Mucosa of descending colon (tissue), 3 donors: ENCODE results near the gene TANK. TPM values are rescaled to one million over a fixed set of nuclear protein-coding genes. Genes with fewer than 3 reads are reported as not detected.

Source experiments
- ATAC-seq: fragments of 200-7000 bp; cut with Tn5 transposase; one replicate; pipeline ENCODE4 v1.9.1; 2020; ENCODE audit warnings: mild to moderate bottlenecking, moderate library complexity
- DNase-seq, 3 donors: peaks; one replicate each; pipeline ENCODE4 v3.0.0-alpha.2; 2020
- H3K36me3 ChIP-seq: fragments of 200-600 bp; one replicate; pipeline ENCODE4 v1.8.0; 2021; ENCODE audit warnings: low read depth, mild to moderate bottlenecking
- H3K4me1 ChIP-seq: fragments of 200-600 bp; one replicate; pipeline ENCODE4 v1.8.0; 2021; ENCODE audit warnings: low read depth, mild to moderate bottlenecking
- H3K4me3 ChIP-seq: fragments of 200-600 bp; one replicate; pipeline ENCODE4 v1.8.0; 2021; ENCODE audit warnings: mild to moderate bottlenecking
- H3K9me3 ChIP-seq: fragments of 200-600 bp; one replicate; pipeline ENCODE4 v1.8.0; 2021; ENCODE audit warnings: mild to moderate bottlenecking
- intact Hi-C, 2 donors: fragments of 100-400 bp; cut with DNase I in 1 of 2; cut with micrococcal nuclease in 1 of 2; formaldehyde crosslinking; loops; one replicate each; pipeline versions ENCODE4 v1.11.0 to v1.11.1; 2022; cut with DNase I, micrococcal nuclease
- total RNA-seq, 3 donors: library from RNA; stranded (reverse); fragmentation: NEBNext Ultra II Directional in 2 of 3; extraction: Animal tissue kit (Norgen Biotek cat#: 25700) in 2 of 3; gene quantifications; one replicate each; pipeline versions ENCODE4 v1.2.1 to v1.2.4, GENCODE V29; 2021 to 2023
- TF ChIP-seq, protein P1 (sequence below): fragments of 200-600 bp; IDR thresholded peaks from one replicate; pipeline ENCODE4 v1.8.0; 2022; ENCODE audit warnings: antibody characterized with exemption, mild to moderate bottlenecking
- donor health status: DM: no; HTN: no; CAD: no; lungs with moderate emphysema.
- donor health status: DM: no; HTN: no; CAD: no.
- donor health status: DM: no; HTN: yes; CAD: no.

TANK gene
- total RNA-seq, 3 donors from 2014 or later, result 57.2 to 77.6 (median 57.2) TPM

DNA sequence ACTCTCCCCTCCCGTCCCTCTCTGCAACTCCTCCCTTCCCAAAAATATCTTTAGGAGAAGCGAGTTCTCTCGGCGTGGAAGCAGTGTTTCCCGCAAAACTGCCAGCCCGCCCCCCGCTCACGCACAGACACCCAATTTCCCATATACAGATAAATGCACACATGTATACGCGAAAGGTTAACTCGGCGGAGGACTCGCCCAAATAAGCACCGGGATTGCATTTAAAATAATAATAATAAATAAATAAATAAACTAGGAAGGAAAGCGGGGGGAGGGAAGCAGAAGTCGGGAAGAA lies 78.0 kb downstream of the TANK start:
- no peaks in the 10 kb centered on the region for H3K9me3 ChIP-seq
- H3K4me1 ChIP-seq, result peaks cover 8% of the 10 kb centered on the region
- intact Hi-C loops, result no loop called here
- peak overlapping the region; percentile 5 for H3K4me3 ChIP-seq
- TF ChIP-seq, protein P1, sequence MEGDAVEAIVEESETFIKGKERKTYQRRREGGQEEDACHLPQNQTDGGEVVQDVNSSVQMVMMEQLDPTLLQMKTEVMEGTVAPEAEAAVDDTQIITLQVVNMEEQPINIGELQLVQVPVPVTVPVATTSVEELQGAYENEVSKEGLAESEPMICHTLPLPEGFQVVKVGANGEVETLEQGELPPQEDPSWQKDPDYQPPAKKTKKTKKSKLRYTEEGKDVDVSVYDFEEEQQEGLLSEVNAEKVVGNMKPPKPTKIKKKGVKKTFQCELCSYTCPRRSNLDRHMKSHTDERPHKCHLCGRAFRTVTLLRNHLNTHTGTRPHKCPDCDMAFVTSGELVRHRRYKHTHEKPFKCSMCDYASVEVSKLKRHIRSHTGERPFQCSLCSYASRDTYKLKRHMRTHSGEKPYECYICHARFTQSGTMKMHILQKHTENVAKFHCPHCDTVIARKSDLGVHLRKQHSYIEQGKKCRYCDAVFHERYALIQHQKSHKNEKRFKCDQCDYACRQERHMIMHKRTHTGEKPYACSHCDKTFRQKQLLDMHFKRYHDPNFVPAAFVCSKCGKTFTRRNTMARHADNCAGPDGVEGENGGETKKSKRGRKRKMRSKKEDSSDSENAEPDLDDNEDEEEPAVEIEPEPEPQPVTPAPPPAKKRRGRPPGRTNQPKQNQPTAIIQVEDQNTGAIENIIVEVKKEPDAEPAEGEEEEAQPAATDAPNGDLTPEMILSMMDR, result no peak
- no peak for ATAC-seq
- DNase-seq, result peak in 1 of 3 donors; percentile 22
- H3K36me3 ChIP-seq, result no peaks in the 10 kb centered on the region

DNA sequence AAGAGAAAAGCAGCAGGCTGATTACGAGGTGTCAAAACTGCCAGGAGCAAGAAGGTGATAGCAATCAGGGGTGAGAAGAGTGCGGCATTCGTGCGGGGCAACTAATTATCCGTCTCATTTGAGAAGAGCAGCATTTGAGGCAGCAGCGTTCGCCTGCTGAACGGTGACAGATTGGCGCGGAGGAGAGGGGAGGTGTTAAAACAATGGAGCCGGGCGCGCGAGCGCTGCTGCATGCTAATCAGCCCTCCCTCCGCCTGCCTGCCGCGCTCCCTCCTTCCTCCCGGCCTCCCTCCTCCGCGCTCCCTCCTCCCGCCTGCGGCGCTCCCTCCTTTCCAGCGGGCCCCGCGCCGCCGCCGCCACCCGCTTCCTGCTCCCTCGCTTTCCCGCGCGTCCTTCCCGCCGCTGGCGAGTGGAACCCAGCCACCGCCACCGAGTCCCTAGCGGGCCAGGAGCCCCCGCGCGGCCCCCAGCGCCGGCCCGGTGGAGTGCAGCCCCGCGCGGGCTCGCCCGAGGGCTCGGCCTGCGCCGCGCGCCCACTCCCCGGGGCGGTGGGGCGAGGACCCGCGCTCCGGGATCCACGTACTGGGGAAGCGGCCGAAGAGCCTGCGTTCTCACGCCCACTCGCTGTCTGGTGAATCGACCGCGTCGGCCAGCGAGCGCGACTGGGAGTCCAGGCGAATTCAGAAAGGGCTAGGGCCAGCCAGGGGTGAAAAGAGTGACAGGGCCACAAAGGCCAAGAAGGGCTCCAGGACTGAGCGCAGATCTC lies 78.5 kb downstream of the TANK start:
- TF ChIP-seq, protein P1, result no peak
- DNase-seq (peak; percentile 63 to 79 (median 77)), ATAC-seq (peak; percentile 77)
- intact Hi-C loops, result no loop called here
- H3K4me1 ChIP-seq, result peaks cover 8% of the 10 kb centered on the region
- H3K9me3 ChIP-seq, result no peaks in the 10 kb centered on the region
- no peaks in the 10 kb centered on the region for H3K36me3 ChIP-seq
- peak overlapping the region; percentile 5 for H3K4me3 ChIP-seq

DNA sequence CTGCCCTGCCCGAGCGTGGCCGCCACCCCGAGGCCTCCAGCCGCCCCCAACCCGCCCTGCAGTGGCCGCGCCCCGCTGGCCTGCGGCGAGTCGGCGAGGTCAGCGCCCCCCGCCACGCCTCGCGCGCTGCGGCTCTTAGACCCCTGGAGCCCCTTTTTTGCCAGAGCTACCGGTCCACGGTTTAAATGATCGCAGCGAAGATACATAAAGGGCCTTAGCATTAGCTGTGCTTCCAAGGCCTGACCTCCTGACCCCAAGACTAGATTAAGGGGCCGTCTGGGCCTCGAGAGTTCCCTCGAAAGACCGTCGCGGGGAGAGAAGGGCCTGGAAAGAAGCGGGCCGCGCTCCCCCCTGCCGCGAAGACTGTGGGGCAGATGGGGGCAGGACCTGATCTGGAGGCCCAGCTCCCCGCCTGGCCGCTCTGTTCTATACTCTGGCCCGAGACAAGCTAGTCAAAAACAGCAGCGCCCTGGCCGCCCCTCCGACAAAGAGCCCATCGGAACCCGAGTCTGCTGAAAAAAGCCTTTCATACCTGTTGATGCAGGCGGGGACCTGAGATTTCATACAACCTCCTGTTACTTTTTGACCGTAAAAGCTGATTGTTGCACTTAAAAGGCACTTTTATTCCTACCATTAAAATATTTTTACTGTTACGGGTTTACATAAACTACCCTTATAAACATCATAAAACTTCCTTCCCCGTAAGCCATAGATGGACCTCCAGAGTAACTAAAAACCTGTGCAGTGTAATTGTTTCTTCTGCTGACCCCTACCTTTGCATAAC lies 79.3 kb downstream of the TANK start:
- TF ChIP-seq, protein P1, result no peak
- intact Hi-C loops, result no loop called here
- H3K4me1 ChIP-seq, result peaks cover 8% of the 10 kb centered on the region
- ATAC-seq (no peak), DNase-seq (peak in 1 of 3 donors; percentile 51)
- H3K36me3 ChIP-seq, result no peaks in the 10 kb centered on the region
- no peaks in the 10 kb centered on the region for H3K9me3 ChIP-seq
- no peak overlapping the region for H3K4me3 ChIP-seq

DNA sequence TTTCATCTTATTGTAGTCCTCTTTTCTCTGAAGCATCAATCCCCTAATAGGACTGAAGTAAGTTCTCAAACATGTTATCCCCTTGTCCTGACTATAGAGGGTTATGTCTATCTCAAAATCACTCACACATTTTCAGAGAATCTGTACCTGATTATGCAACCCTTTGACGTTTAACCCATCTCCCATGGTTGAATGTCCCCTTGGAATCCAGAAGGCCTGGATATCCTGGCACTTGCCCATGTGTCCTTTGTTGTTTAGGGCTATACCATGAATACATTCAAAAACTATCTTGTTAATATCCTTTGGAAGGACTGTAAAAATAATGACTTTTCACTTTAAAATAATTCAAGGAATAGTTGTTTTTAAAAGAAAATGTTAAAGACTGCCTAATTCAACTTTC lies 81.7 kb downstream of the TANK start:
- no peak overlapping the region for H3K4me3 ChIP-seq
- no peak for ATAC-seq
- TF ChIP-seq, protein P1, result no peak
- H3K9me3 ChIP-seq, result no peaks in the 10 kb centered on the region
- intact Hi-C loops, result no loop called here
- no peaks in the 10 kb centered on the region for H3K36me3 ChIP-seq
- DNase-seq, result no peak
- peaks cover 8% of the 10 kb centered on the region for H3K4me1 ChIP-seq

DNA sequence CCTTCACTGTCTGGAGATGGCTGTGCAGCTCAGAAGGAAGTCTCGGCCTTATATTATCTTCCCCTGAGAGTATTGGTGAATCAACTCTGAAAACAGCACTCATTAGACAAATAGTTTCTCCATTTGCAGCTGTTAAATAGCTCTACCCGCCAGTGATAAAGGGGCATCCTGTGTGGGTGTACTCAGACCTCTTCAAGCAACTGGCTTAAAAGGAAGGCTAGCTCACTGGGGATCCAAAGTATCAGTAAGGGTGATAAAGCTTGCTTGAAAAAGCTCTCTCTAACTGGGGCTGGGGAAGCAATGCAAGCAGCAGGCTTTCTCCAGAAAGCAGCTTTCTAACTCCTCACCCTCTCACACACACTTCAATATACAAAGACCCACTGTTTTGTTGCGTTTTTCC lies 83.1 kb downstream of the TANK start:
- no peak for ATAC-seq
- no peak for DNase-seq
- H3K4me3 ChIP-seq, result no peak overlapping the region
- no peaks in the 10 kb centered on the region for H3K36me3 ChIP-seq
- no peaks in the 10 kb centered on the region for H3K9me3 ChIP-seq
- intact Hi-C loops, result no loop called here
- TF ChIP-seq, protein P1, result no peak
- no peaks in the 10 kb centered on the region for H3K4me1 ChIP-seq
